Raji (cell line): ENCODE data around the gene STX8.

ENCODE experiments used
- POLR2A ChIP-seq: IDR thresholded peaks from 2 replicates; pipeline ENCODE4 v1.6.1; 2011; ENCODE audit warnings: low read depth, low read length, control low read depth; ENCODE audit not compliant: insufficient read depth

Gene STX8

GRCh38 chr17:9434642-9435057 is 141.0 kb downstream of the STX8 start:
- TF ChIP-seq POLR2A, result no peak

DNA sequence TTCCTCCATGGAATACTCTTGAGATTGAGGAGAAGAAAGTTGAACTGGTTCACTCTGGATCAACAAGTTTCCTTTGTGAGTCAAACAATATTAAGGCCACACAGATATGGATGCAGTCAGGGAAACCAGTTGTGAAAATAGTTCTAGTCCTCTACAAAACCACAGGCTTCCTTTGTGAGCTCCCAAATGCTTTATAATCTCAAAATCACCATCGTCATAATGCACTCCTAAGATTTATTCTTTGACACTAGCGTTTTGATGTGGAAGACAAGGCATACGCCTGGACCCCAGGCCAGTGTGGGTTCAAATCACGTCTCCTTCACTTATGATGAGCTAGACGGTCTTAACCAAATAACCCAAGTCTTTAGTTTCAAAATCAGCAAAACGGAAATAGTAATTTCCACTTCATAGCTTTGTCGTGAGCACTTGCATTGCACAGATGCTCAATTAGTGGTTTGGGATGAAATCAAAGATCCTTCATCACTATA is 142.6 kb downstream of the STX8 start:
- TF ChIP-seq POLR2A, result no peak

DNA sequence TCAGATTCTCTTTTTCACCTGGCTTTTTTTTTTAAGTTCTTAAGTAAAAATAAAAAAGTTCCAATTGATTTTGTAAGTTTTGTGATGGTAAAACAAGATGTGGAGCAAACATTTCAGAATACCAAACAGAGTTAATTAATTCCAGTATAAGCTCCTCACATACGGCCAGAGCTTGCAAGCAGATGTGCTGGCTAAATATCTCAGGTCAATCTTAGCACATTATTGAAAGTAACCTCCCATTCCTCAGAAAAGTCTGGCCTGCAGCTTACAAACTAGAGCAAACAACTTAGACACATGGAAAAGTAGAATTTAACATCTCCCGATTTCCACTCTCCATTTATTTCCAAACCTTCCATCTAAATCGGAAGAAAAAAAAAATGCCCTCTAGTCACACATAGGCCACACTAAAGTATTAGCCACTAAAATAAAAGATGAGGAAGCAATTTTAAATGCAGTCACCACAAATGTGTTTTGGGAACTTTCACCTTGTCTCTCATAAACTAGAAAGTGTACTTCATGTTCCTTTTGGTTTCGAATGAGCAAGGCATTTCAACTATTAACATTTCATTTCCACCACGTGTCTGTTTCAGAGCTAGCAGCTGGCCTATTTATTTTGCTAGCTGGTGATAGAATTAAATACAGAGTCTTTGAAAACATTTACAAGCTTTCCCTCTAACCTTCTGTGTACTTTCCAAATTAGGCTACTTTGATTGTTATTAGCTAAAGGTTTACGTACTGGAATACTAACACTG is 143.3 kb downstream of the STX8 start:
- no peak for TF ChIP-seq POLR2A

DNA sequence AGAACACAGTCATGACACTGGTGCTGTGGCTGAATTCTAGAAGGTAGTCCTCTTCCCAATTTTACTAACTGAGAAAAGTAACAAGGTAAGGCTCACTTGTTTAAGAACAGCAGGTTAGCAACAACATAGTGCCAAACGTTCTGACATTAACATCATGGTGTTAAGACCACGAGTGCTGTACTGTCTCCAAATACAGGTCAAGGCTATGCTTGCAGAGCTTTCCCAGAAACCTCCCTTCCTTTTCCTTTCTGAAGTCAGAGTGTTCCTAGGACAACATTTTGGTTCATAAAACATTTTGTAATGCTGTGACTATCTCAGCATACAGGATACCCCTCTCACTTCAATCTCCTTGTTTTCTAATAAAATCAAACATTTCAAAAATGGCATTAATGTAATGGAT is 144.0 kb downstream of the STX8 start:
- no peak for TF ChIP-seq POLR2A

DNA sequence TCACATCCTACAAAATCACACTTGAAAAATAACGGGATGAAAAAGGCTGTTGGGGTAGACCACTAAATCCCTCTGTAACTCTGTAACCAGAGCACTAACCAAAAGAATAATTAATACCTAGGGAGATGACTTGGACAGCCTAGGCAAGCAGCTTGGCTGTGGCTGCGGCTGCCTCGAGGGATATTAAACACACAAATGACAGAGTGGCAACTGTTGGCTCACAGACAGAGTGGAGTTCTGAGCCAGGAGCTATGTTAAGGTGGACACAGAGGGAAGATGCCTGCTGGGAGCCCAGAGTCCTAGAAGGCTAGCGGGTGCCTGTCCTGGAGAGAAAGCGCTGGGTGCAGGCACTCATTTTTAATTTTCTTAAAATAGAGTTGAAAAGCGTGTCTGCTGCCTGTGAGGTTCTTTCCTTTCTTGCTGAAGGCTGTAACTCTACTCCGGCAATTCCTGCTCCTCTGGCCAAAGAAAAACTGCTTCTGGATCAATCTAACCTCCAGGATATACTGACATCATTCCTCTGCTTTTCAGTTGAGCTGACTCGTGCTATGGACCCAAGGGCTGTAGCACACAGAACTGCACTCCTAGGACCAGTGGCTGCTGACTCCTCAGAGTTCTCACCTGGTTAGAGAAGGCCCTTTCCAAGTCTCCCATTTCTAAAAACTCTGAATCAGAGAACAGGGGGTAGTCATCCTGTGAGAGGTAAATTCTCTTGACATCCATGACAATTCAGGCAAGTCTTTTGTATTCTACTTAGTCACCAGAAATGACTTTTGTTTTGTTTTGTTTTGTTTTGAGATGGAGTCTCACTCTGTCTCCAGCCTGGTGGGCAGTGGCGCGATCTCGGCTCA is 147.9 kb downstream of the STX8 start:
- no peak for TF ChIP-seq POLR2A

- no peak for TF ChIP-seq POLR2A
Measured at GRCh38 chr17:9424071-9424640, 151.5 kb downstream of the STX8 start.

GRCh38 chr17:9421525-9421924 is 154.1 kb downstream of the STX8 start:
- TF ChIP-seq POLR2A, result no peak

- no peak for TF ChIP-seq POLR2A
Measured at GRCh38 chr17:9419932-9420453, 155.6 kb downstream of the STX8 start.

DNA sequence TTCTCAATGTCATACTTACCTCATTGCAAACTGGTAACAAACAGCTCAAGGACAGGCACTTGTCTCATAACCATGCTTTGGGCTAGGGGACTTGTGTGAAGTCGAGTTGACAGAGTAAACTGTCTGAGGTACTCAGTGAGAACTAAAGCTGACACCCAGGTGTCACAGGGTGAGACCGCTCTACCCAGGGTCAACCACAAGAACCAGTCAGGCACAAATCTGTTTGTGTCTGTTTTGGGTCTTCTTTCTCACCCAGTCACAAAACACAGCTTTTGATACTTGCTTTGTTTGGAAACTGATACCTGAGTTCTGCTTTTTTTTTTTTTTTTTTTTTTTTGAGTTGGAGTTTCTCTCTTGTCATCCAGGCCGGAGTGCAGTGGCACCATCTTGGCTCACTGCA is 161.1 kb downstream of the STX8 start:
- no peak for TF ChIP-seq POLR2A

DNA sequence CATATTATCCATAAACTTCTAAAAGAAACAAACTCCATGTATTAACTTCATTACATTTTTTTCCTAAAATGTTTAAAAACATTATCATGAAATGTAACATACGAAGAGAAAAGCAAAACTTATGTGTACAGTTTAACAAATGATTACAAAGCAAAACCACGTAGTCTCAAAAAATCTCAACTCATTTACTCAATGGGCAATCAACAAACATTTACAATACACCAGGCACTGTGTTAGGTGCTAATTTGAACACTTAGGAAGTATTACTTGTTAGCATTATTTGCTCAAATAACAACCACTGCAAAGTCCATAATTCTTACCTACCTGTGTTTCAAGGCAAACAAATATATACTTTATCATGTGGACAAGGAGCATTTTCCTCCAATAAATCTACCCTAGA is 164.9 kb downstream of the STX8 start:
- TF ChIP-seq POLR2A, result no peak

- TF ChIP-seq POLR2A, result no peak
Measured at GRCh38 chr17:9410301-9410700, 165.3 kb downstream of the STX8 start.

- no peak for TF ChIP-seq POLR2A
Measured at GRCh38 chr17:9409878-9410277, 165.7 kb downstream of the STX8 start.

- TF ChIP-seq POLR2A, result no peak
Measured at GRCh38 chr17:9408868-9409829, 166.5 kb downstream of the STX8 start.

- TF ChIP-seq POLR2A, result no peak
Measured at GRCh38 chr17:9408381-9408780, 167.2 kb downstream of the STX8 start.
